IMR-90 (cell line): ENCODE measurements around the gene ACLY. TPM values are rescaled to one million over a fixed set of nuclear protein-coding genes. Genes with fewer than 3 reads are reported as not detected.

Source experiments
- ATAC-seq: fragments of 200-7000 bp; cut with Tn5 transposase; 2 replicates; pipeline ENCODE4 v1.9.1; 2020; ENCODE audit warnings: low read depth, mild to moderate bottlenecking, moderate library complexity
- BruUV-seq: library from RNA; stranded (reverse); fragments of 400-500 nt; replicated peaks from 2 replicates; lab custom pipeline; 2021; lab: Mats Ljungman, UMichigan
- CTCF ChIA-PET: fragments of 300-600 bp; formaldehyde crosslinking; extraction: SDS; loops from one replicate; lab custom pipeline; 2021; ENCODE audit warnings: antibody characterized with exemption; lab: Yijun Ruan, JAX
- POLR2A ChIA-PET: fragments of 300-600 bp; sonication (Branson Sonifier 250); formaldehyde crosslinking; loops from one replicate; lab custom pipeline; 2022; ENCODE audit warnings: antibody characterized with exemption; ENCODE audit not compliant: unreplicated experiment; lab: Charles Lee
- DNase-seq: peaks from one replicate; pipeline ENCODE4 v3.0.0; 2013
- H2AFZ ChIP-seq: replicated peaks from 2 replicates; pipeline ENCODE3; 2013; ENCODE audit warnings: low read length, mild to moderate bottlenecking; ENCODE audit not compliant: poor library complexity
- H2AK5ac ChIP-seq: 2 replicates; pipeline ENCODE4 v1.6.1; 2013; ENCODE audit warnings: low read depth, low read length, inconsistent platforms
- H2AK9ac ChIP-seq: replicated peaks from 2 replicates; pipeline ENCODE3; 2013; ENCODE audit warnings: mild to moderate bottlenecking, low read depth, low read length, moderate library complexity; ENCODE audit not compliant: poor library complexity
- H2BK120ac ChIP-seq: 2 replicates; pipeline ENCODE4 v1.6.1; 2013; ENCODE audit warnings: low read depth, low read length, inconsistent platforms
- H2BK15ac ChIP-seq: 3 replicates; pipeline ENCODE4 v1.6.1; 2013; ENCODE audit warnings: low read depth, low read length, inconsistent platforms
- H2BK20ac ChIP-seq: 2 replicates; pipeline ENCODE4 v1.6.1; 2013; ENCODE audit warnings: low read depth, mild to moderate bottlenecking, inconsistent platforms, low read length, moderate library complexity
- H2BK5ac ChIP-seq: 2 replicates; pipeline ENCODE4 v1.6.1; 2013; ENCODE audit warnings: mild to moderate bottlenecking, low read depth, low read length, inconsistent platforms; ENCODE audit not compliant: poor library complexity, severe bottlenecking
- H3K14ac ChIP-seq: replicated peaks from 2 replicates; pipeline ENCODE4 v1.6.1; 2013; ENCODE audit warnings: low read depth, low read length, inconsistent platforms
- H3K18ac ChIP-seq: 2 replicates; pipeline ENCODE4 v1.6.1; 2013; ENCODE audit warnings: low read depth, low read length, control low read depth
- H3K23ac ChIP-seq: 2 replicates; pipeline ENCODE4 v1.6.1; 2013; ENCODE audit warnings: low read depth, low read length, inconsistent platforms
- H3K27ac ChIP-seq: 2 replicates; pipeline ENCODE4 v1.5.1; 2013; ENCODE audit warnings: mild to moderate bottlenecking, control low read depth, low read length; ENCODE audit not compliant: insufficient read depth
- H3K27me3 ChIP-seq: 2 replicates; pipeline ENCODE4 v1.6.1; 2013; ENCODE audit warnings: low read length; ENCODE audit not compliant: control insufficient read depth, insufficient read depth
- H3K36me3 ChIP-seq: 2 replicates; pipeline ENCODE4 v1.6.1; 2013; ENCODE audit warnings: low read length, mixed read lengths; ENCODE audit not compliant: control insufficient read depth, insufficient read depth
- H3K4ac ChIP-seq: 2 replicates; pipeline ENCODE4 v1.6.1; 2013; ENCODE audit warnings: low read depth, low read length, inconsistent platforms
- H3K4me1 ChIP-seq: 2 replicates; pipeline ENCODE4 v1.6.1; 2013; ENCODE audit warnings: low read length, mixed read lengths; ENCODE audit not compliant: control insufficient read depth, insufficient read depth
- H3K4me2 ChIP-seq: 2 replicates; pipeline ENCODE4 v1.6.1; 2013; ENCODE audit warnings: low read depth, mild to moderate bottlenecking, control low read depth, low read length, moderate library complexity
- H3K4me3 ChIP-seq: 2 replicates; pipeline ENCODE4 v1.5.1; 2013; ENCODE audit warnings: low read depth, mild to moderate bottlenecking, control low read depth, low read length, moderate library complexity; ENCODE audit not compliant: insufficient read depth
- H3K56ac ChIP-seq: 2 replicates; pipeline ENCODE4 v1.6.1; 2013; ENCODE audit warnings: low read length, inconsistent platforms; ENCODE audit not compliant: insufficient read depth; ENCODE audit errors: extremely low read depth
- H3K79me1 ChIP-seq, 2 experiments: 2 replicates each; pipeline ENCODE4 v1.6.1; 2013; ENCODE audit warnings: low read length in 2 of 2, inconsistent platforms in 1 of 2, low read depth in 1 of 2
- H3K9ac ChIP-seq: 2 replicates; pipeline ENCODE4 v1.6.1; 2013; ENCODE audit warnings: low read depth, low read length, control low read depth
- H3K9me1 ChIP-seq: 2 replicates; pipeline ENCODE4 v1.6.1; 2013; ENCODE audit warnings: low read length, inconsistent platforms; ENCODE audit not compliant: insufficient read depth
- H3K9me3 ChIP-seq: 2 replicates; pipeline ENCODE4 v1.6.1; 2013; ENCODE audit warnings: low read length; ENCODE audit not compliant: control insufficient read depth, insufficient read depth
- H4K20me1 ChIP-seq: 2 replicates; pipeline ENCODE4 v1.6.1; 2013; ENCODE audit warnings: low read length, inconsistent platforms; ENCODE audit not compliant: insufficient read depth
- H4K5ac ChIP-seq: 2 replicates; pipeline ENCODE4 v1.6.1; 2013; ENCODE audit warnings: mild to moderate bottlenecking, low read depth, low read length, control low read depth
- H4K8ac ChIP-seq, 2 experiments: 2 replicates each; pipeline ENCODE4 v1.6.1; 2013; ENCODE audit warnings: low read depth in 2 of 2, low read length in 2 of 2, control low read depth in 1 of 2, inconsistent platforms in 1 of 2
- H4K91ac ChIP-seq: 2 replicates; pipeline ENCODE4 v1.6.1; 2013; ENCODE audit warnings: low read depth, low read length, inconsistent platforms; ENCODE audit not compliant: insufficient read depth
- BHLHE40 ChIP-seq: fragments of 150-350 bp; IDR thresholded peaks from 2 replicates; pipeline ENCODE4 v1.6.1; 2016; ENCODE audit warnings: mild to moderate bottlenecking, low read depth, low read length
- CEBPB ChIP-seq: IDR thresholded peaks from 2 replicates; pipeline ENCODE4 v1.6.1; 2012; ENCODE audit warnings: low read depth, low read length, improper control_type of control experiment
- CHD1 ChIP-seq: IDR thresholded peaks from 2 replicates; pipeline ENCODE4 v1.6.1; 2012; ENCODE audit warnings: low read depth, low read length, improper control_type of control experiment
- CTCF ChIP-seq: conservative IDR thresholded peaks from 2 replicates; pipeline ENCODE4 v1.5.1; 2012; ENCODE audit warnings: mild to moderate bottlenecking, low read depth, low read length, improper control_type of control experiment
- FOS ChIP-seq: fragments of 150-350 bp; IDR thresholded peaks from 2 replicates; pipeline ENCODE4 v1.6.1; 2016; ENCODE audit warnings: low read depth, low read length
- MAFK ChIP-seq: IDR thresholded peaks from 2 replicates; pipeline ENCODE4 v1.6.1; 2012; ENCODE audit warnings: low read depth, low read length, improper control_type of control experiment
- MAZ ChIP-seq: IDR thresholded peaks from 2 replicates; pipeline ENCODE4 v1.6.1; 2012; ENCODE audit warnings: low read depth, mild to moderate bottlenecking, low read length, improper control_type of control experiment, moderate library complexity, borderline replicate concordance
- MXI1 ChIP-seq: IDR thresholded peaks from 2 replicates; pipeline ENCODE4 v1.6.1; 2012; ENCODE audit warnings: low read depth, mild to moderate bottlenecking, low read length, moderate library complexity, borderline replicate concordance
- NFE2L2 ChIP-seq: fragments of 150-350 bp; IDR thresholded peaks from 2 replicates; pipeline ENCODE4 v1.6.1; 2016; ENCODE audit warnings: low read depth, mild to moderate bottlenecking, low read length
- POLR2A ChIP-seq: IDR thresholded peaks from 2 replicates; pipeline ENCODE4 v1.6.1; 2012; ENCODE audit warnings: mild to moderate bottlenecking, low read depth, low read length
- RAD21 ChIP-seq: IDR thresholded peaks from 2 replicates; pipeline ENCODE4 v1.6.1; 2012; ENCODE audit warnings: low read length, improper control_type of control experiment
- RCOR1 ChIP-seq: IDR thresholded peaks from 2 replicates; pipeline ENCODE4 v1.6.1; 2012; ENCODE audit warnings: mild to moderate bottlenecking, low read length, improper control_type of control experiment; ENCODE audit not compliant: insufficient replicate concordance
- RFX5 ChIP-seq: IDR thresholded peaks from 2 replicates; pipeline ENCODE4 v1.8.0; 2012; ENCODE audit warnings: low read depth, mild to moderate bottlenecking, low read length, moderate library complexity
- SMC3 ChIP-seq: fragments of 150-350 bp; IDR thresholded peaks from 2 replicates; pipeline ENCODE4 v1.6.1; 2016; ENCODE audit warnings: low read depth, mild to moderate bottlenecking, antibody characterized with exemption, low read length, moderate library complexity
- WGBS, 2 experiments: methylation state at CpG; one replicate each; pipeline versions ENCODE4 v1.1.5 to v1.1.7; 2013; ENCODE audit warnings: missing lambda C conversion rate in 2 of 2; ENCODE audit not compliant: insufficient read length in 1 of 2; ENCODE audit errors: extremely low coverage in 2 of 2; 5-methylcytosine and 5-hydroxymethylcytosine counted together
- dilution Hi-C: fragments of 300-500 bp; cut with HindIII; formaldehyde crosslinking; loops from one replicate; pipeline ENCODE4 v1.14.3; 2018; ENCODE audit warnings: low sequenced_read_pairs; ENCODE audit not compliant: unreplicated experiment
- in situ Hi-C: fragments of 300-500 bp; cut with MboI; formaldehyde crosslinking; loops from 3 replicates; pipeline ENCODE4 v1.14.3; 2019; ENCODE audit warnings: low sequenced_read_pairs, inconsistent platforms, mixed read lengths
- intact Hi-C: fragments of 100-400 bp; cut with micrococcal nuclease; formaldehyde crosslinking; loops from 2 replicates; pipeline ENCODE4 v1.10.0; 2022
- polyA plus RNA-seq, 3 experiments: library from polyadenylated mRNA; depleted of rRNA; stranded (reverse); fragments of >200 nt; gene quantifications; 2 replicates each; pipeline ENCODE4 v1.2.3, GENCODE V29; 2012; ENCODE audit warnings: low replicate concordance in 1 of 3
- total RNA-seq: library from RNA; depleted of rRNA; stranded (reverse); fragments of >200 nt; gene quantifications from 2 replicates; pipeline ENCODE4 v1.2.3, GENCODE V29; 2012
- TF ChIP-seq, protein P1 (sequence below): fragments of 150-350 bp; IDR thresholded peaks from 2 replicates; pipeline ENCODE4 v1.6.1; 2016; ENCODE audit warnings: low read depth, mild to moderate bottlenecking, low read length, moderate library complexity, borderline replicate concordance
- TF ChIP-seq, protein P2 (sequence below): fragments of 150-350 bp; IDR thresholded peaks from 2 replicates; pipeline ENCODE4 v1.6.1; 2017; ENCODE audit warnings: mild to moderate bottlenecking, antibody characterized with exemption, low read length, low read depth

The ACLY gene
- total and polyA plus RNA-seq, 2 of the 4 experiments (the other 2 are of a cell fraction), result 167 to 230 TPM

DNA sequence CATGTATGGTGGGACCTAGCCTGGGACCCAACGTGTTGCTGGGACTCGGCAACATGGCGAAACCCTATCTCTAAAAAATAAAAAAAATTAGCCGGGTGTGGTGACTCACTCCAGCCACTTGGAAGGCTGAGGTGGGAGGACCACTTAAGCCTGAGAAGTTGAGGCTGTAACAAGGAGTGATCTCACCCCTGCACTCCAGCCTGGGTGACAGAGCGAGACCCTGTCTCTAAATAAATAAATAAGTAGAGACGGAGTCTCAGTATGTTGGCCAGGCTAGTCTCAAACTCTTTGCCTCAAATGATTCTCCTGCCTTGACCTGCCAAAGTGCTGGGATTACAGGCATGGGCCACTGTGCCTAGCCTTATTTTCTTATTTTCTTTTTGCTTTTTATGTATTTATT is 37.8 kb upstream of the ACLY start:
- Histone ChIP-seq H3K4me3 (no peak overlapping the region), H3K18ac (no peak overlapping the region), H3K79me1 (no peaks in the 10 kb centered on the region), H3K36me3 (no peaks in the 10 kb centered on the region), H4K5ac (no peak overlapping the region), H3K9me1 (no peaks in the 10 kb centered on the region), H3K23ac (no peak overlapping the region), H4K8ac (no peak overlapping the region), H3K4me2 (no peak overlapping the region), H3K9ac (no peak overlapping the region), H2AK5ac (peak overlapping the region; percentile 16; the same call in 1 of the 2 replicates), H3K27ac (no peak overlapping the region), H3K27me3 (no peaks in the 10 kb centered on the region), H4K91ac (no peak overlapping the region), H3K4me1 (peaks cover 12% of the 10 kb centered on the region), H3K4ac (no peak overlapping the region), H2BK20ac (no peak overlapping the region), H3K56ac (no peak overlapping the region), H2BK15ac (no peak overlapping the region), H2BK5ac (no peak overlapping the region), H2AFZ (no peak overlapping the region), H3K9me3 (no peaks in the 10 kb centered on the region), H4K20me1 (no peaks in the 10 kb centered on the region), H2BK120ac (no peak overlapping the region), H3K14ac (0 out of 2 replicates have a peak overlapping the region, but pooled peaks have one; percentile 21), H2AK9ac (no peak overlapping the region)
- no CpG with 5 or more reads among the region's 6 CpGs for WGBS, 2 experiments
- dilution Hi-C loops, result no loop called here
- no TSS peak for BruUV-seq
- TF ChIP-seq MXI1 (no peak), MAZ (no peak), SMC3 (no peak), POLR2A (no peak), NFE2L2 (no peak), RAD21 (no peak), CEBPB (no peak), RCOR1 (no peak), CHD1 (no peak), MAFK (no peak), RFX5 (no peak), FOS (no peak), BHLHE40 (no peak), CTCF (no peak)
- TF ChIP-seq, protein P1, sequence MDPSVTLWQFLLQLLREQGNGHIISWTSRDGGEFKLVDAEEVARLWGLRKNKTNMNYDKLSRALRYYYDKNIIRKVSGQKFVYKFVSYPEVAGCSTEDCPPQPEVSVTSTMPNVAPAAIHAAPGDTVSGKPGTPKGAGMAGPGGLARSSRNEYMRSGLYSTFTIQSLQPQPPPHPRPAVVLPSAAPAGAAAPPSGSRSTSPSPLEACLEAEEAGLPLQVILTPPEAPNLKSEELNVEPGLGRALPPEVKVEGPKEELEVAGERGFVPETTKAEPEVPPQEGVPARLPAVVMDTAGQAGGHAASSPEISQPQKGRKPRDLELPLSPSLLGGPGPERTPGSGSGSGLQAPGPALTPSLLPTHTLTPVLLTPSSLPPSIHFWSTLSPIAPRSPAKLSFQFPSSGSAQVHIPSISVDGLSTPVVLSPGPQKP, result no peak
- TF ChIP-seq, protein P2, sequence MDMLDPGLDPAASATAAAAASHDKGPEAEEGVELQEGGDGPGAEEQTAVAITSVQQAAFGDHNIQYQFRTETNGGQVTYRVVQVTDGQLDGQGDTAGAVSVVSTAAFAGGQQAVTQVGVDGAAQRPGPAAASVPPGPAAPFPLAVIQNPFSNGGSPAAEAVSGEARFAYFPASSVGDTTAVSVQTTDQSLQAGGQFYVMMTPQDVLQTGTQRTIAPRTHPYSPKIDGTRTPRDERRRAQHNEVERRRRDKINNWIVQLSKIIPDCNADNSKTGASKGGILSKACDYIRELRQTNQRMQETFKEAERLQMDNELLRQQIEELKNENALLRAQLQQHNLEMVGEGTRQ, result no peak
- ATAC-seq (no peak), DNase-seq (no peak)
- POLR2A ChIA-PET, result no interaction called here
- CTCF ChIA-PET, result interaction anchor here (0.6 kb wide), 1 partner anchor 323 kb away, joined by 3 read pairs; no protein-coding TSS in a partner anchor
- in situ Hi-C loops, result no loop called here
- intact Hi-C loops, result no loop called here
